ENCODE data around the gene HSPA12A.

Gene HSPA12A

DNA sequence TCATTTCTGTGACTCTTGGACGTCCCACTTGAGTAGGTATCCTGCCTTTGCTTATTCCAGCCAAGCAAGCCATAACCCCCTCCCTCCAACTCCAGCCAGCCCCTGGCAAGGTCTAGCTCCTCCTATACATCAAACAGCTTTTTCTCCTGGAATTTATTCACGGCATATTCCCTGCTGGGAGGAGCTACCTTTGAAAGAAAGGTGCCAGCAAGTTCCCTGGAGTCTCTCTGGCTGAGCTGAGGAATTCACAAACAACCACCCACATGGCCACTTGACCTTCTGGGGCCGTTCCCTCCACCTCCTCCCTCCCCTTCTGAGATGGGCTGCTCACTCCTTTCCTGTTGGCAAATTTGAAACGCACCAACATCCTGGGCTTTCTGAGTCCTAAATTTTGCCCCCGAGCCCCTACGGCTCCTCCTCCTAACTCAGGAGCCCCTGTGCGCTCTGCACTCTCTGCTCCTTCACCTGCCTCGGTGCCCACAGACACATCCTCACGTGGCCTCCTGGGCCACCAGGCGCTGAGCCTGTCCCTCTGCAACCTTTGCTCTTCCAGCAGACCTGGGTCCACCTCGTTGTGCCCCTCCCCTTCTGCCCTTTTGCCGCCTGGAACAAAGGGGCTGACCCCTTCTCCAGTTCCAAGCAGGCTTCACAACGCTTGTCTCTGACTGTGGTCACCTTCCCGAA lies 48.0 kb downstream of the HSPA12A start:
- no peak for DNase-seq (ENCODE audit: low read depth in 2 of 2, low spot score in 1 of 2)

DNA sequence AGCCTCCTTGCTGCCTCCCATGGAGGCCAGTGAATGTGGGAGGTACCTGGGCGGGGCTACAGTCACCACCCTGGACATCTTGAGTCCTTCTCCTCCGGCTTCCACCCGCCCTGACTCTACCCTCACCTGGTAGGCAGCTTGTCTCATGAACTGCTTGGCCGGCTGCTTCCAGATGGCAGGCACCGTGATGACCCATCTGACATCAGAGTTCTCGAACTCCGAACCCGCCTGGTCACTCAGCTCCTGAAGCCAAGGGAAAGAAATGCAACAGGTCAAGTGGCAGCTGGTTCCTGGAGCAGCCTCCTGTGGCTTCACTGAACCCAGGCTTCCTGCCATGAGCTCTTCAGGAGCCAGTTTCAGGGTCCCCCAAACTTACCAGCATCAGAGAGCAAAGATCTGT lies 50.1 kb downstream of the HSPA12A start:
- no peak for DNase-seq (ENCODE audit: low read depth in 2 of 2, low spot score in 1 of 2)

DNA sequence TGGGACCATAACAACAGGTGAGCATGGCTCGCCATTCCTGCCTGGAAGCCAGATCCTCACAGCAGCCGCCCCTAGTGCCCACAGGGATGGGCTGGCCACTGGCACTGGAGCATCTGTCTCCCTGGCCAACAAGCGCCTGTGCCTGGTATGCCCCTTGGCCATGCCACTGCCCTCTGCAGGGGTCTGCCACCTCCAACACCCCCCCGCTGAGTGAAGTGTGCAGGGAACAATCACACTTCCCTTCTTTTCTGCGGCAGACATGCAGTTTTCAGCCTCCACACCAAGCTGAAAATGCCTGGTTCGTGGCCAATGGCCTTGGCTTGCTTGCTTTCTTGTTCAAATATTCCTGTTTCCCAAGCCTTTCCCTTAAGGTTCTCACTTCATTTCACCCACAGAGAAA lies 50.7 kb downstream of the HSPA12A start:
- no peak for DNase-seq (ENCODE audit: low read depth in 2 of 2, low spot score in 1 of 2)

DNA sequence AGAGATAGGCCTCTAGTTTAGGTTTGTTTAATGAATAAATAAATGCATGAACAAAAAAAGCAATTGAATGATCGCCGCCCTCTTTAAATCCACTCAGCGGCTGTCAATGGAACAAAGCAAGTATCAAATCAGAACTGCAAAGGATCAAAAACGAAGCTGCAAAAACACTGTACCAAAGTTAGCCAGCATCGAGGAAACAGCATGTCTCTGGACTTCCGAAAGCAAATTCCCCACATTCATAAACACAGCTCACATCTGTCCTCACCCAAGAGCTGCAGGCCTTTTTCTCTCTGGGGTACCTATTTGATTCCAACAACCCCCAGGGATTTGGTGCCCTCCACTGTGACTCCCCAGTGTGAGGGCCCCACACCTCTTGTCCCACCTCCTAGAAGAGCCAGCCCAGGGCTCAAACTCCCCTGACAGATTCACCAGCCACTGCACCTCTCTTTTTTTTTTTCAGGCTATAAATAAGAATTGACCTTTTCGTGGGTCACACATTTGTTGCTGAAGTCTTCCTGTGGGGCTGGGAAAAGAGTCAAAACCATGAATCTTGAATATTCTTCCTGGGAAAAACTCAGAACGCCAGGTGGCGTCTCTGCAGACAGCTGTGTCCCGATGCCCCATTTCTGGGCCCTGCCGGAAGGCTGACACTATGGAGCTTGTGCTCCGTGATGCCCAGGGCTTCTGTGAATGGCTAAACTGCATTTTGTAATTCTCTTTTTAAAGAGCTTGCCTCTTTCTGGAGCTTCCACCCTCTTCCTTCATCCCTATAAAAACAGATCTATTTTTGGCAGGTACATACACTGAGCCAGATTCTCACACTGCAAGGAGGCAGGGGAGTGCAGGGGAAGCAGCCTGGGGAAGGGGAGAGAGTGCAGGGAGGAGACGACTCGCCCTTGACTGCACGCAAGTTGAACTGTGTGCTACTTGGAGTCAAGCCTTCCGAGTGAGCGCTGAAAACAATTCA lies 51.7 kb downstream of the HSPA12A start:
- DNase-seq (ENCODE audit: low read depth in 2 of 2, low spot score in 1 of 2) = no peak

DNA sequence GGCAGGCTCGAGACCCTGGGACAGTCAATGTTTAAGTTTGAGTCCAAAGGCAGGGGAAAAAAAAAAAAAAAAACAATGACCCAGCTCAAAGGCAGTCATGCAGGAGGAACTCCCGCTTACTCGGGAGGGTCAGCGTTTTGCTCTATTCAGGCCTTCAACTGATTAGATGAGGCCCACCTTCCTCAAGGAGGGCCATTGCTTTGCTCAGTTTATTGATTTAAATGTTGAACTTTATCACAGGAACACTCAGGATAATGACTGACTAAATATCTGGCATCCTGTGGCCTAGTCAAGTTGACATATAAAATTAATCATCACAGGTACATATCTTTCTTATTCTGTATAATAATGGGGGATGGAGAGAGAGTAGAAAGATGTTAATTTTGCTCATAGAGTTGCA lies 52.6 kb downstream of the HSPA12A start:
- DNase-seq (ENCODE audit: low read depth in 2 of 2, low spot score in 1 of 2) = no peak

DNA sequence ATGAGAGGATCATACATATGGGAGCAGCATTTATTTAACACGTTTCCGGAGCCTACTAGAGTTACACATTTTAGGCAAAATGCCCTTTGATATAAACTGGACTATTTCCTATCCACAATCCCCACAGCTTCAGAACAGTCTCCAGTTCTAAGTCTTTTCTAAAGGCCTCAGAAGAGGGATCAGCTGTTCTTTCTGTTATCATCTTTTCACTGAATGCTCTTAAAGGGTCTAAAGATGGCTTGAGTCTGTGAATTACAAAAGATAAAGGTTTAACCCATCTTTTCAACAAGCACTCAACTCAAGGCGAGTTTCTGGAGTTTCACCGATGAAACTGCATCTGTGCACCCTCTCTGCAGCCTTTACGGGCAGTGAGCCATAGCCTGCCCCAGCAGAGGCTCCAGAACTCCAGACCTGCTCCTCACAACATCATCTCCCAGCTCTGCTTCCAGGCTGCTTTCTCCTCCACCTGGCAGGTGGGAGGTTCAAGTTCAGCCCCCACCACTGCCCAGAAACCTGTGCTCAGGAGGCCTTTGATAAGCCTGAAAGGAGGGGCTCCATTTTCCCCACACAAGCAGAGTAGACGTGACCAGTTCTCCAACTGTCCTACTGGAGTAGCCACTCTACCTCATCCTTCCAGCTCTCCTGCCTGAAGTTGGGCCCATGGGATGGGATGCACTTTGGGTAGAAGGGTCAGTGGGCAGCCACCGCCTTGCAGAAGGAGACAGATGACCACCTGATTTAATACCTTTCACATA lies 53.4 kb downstream of the HSPA12A start:
- DNase-seq (ENCODE audit: low read depth in 2 of 2, low spot score in 1 of 2) = no peak

DNA sequence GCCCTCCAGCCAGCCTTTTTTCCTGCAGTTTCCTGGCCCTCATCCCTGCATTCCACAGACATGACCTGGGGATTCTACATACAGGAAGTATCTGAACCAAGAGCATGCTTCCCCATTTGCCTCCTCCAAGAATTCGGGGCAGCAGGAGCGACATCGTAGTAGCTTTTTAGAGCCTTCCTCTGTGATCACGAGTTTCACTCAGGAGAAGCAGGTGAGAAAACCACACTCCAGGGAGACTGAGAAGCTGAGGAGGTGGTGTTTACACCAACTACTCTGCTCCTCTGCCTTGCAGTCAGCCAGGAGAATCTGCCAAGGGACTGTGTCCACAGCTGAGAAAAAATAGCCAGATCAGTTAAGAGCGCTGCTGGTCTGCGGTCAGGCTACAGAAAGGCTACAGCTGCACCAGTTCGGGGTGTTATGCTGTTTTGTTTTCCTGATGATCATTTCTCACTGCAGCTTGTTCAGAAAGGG lies 54.1 kb downstream of the HSPA12A start:
- no peak for DNase-seq (ENCODE audit: low read depth in 2 of 2, low spot score in 1 of 2)

DNA sequence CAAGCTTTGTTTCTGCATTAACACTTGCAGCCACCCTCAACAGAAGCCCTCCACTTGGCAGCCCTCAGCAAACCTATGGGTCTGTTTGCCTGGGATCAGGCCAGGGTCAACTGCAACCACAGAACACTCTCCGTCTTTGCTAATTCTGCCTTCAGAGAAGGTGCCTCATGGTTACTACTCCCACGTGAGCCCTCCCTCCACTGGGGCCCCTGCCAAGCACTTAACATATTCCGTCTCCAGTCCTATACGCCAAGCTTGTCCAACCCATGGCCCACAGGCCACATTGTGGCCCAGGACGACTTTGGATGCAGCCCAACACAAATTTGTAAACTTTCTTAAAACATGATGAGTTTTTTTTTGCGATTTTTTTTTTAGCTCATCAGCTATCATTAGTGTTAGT lies 54.7 kb downstream of the HSPA12A start:
- DNase-seq (ENCODE audit: low read depth in 2 of 2, low spot score in 1 of 2) = no peak

DNA sequence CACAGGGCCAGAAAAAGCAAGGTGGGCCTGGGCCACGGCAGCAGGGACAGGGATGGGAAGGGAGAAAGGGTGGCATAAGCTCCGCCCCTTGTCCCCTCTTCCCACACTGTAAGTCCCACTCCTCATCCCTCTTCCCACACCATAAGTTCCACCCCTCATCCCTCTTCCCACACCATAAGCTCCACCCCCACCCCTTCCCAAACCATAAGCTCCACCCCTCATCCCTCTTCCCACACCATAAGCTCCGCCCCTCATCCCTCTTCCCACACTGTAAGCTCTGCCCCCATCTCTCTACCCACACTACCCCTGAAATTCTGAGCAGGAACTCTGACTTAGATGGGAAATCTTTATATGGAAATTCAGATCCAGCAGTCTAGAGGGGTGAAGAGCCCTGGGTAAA lies 55.7 kb downstream of the HSPA12A start:
- no peak for DNase-seq (ENCODE audit: low read depth in 2 of 2, low spot score in 1 of 2)

DNA sequence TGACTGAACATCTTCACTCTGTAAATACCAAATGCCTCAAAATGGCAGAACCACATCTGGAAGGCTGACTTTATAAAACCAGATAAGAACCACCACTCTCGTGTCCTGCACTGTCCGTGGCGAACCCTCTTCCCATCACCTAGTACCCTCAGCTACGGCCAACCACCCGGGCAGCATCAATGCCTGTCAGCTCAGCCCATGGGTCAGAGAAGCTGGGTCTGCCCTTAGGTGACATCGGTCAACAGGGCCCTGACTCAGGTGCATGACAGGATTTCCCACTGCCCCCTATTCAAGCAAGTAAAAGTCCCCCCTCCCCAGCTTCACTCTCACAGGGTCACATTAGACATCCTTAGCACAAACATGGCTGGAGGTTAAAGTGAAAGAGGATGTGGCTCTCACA lies 56.6 kb downstream of the HSPA12A start:
- no peak for DNase-seq (ENCODE audit: low read depth in 2 of 2, low spot score in 1 of 2)

DNA sequence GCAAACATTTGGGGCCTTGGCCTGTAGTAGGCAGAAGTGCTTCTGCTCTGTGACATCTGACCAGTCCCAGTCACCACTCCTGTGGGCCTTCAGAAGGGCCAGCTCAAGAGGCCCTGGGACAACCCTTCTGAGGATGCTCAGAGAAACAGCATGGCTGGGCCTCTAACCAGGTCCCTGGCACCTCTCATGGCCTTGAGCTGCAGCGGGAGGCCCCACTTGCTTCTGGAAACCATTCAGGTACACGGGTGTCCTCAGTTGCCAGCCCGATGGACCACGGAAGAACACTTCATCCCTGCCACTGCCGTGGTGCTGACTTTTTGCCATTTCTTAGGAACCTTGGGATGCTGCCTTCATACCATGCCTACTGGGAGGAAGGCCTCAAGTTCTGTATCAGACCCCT lies 57.6 kb downstream of the HSPA12A start:
- DNase-seq (ENCODE audit: low read depth in 2 of 2, low spot score in 1 of 2) = no peak

DNA sequence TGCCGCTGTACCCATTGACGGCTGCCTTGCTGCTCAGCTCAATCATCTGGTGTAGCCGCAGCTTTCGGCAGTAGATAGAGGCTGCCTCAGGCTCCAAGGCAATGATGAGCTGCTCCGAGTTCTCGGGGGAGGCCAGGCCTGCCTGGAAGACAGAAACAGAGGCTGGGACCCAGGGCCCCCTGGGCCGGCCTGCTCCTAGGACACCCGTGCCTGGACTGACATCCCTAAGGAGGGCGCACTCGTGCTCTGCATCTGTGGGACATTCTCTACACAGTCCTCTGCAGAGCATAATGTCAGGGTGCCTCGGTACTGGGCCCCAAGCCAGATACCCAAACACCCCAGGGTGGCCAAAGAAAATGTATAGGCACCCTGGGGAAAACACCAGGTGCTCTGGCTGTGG lies 58.5 kb downstream of the HSPA12A start:
- no peak for DNase-seq (ENCODE audit: low read depth in 2 of 2, low spot score in 1 of 2)

DNA sequence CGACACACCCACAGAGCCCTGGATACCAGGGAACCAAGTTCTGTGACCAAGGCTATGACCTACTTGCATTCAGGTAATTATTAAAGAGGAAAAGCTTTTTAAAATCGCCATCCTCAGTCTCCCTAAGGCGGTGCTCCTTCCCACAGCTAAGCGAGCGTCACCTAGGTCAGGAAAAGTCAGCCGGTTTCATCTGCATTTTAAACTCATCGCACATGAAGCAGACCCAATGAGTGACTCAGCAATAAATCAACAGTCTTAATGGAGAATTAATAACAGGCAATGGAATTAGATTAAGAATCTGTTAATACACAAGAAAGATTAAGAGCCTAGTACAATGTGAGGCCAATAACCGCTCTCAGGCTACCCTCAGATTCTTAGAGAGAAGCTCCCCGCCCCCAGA lies 59.2 kb downstream of the HSPA12A start:
- no peak for DNase-seq (ENCODE audit: low read depth in 2 of 2, low spot score in 1 of 2)

DNA sequence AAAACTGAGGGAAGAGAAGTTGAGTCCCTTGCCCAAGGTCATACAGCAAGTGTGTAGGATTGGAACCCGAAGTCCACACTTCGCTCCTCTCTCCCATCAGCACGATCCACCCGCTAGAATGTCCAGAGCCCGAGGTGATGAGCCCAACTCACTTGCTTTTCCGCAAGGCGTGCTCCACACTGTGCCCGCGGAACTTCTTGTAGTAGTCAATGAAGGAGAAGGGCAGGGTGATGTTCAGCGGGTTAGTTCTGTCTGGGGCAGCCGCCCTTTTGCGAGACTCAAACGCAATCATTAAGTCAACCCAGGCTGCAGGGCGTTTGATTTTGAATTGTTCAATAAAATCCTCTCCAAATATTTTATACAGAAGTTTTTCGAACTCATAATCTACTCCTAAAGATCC lies 63.0 kb downstream of the HSPA12A start:
- DNase-seq (ENCODE audit: low read depth in 2 of 2, low spot score in 1 of 2) = no peak

DNA sequence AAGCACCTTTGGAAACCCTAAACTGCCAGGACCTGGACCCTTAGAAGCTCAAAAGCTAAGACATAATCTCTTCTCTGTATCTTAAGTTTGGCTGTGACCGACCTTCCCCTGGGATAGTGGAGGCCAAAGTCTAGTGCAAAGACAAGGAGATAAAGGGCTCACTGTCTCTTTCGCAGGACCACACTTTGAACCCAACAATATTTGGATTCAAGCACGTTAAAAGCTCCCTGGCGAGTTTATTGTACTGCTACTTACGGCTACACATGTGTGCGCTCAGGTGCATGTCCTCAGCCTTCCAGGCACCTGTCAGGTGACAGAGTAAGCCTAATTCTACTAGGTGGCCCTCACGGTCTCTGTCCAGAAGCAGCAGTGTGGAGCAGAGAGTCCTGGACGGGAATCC lies 65.7 kb downstream of the HSPA12A start:
- DNase-seq (ENCODE audit: low read depth in 2 of 2, low spot score in 1 of 2) = no peak

DNA sequence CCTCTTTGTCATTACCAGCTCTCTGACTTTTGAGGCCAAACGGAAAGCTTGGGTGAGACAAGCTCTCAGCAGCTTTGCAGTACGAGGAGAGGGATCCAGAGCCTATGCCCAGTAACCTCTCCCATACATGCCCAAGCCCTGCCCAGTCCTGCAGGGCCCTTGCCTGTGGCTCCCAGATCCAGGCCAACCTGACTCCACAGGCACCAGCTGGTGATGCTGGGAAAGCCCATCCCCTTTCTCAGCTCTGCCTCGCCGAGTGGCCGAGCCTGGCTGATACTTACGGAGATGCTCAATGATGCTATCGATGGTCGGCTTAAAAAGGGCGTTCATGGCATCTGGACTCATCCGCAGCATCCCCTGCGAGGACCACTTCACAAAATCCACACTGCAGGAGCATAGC lies 66.2 kb downstream of the HSPA12A start:
- DNase-seq (ENCODE audit: low read depth in 2 of 2, low spot score in 1 of 2) = no peak

DNA sequence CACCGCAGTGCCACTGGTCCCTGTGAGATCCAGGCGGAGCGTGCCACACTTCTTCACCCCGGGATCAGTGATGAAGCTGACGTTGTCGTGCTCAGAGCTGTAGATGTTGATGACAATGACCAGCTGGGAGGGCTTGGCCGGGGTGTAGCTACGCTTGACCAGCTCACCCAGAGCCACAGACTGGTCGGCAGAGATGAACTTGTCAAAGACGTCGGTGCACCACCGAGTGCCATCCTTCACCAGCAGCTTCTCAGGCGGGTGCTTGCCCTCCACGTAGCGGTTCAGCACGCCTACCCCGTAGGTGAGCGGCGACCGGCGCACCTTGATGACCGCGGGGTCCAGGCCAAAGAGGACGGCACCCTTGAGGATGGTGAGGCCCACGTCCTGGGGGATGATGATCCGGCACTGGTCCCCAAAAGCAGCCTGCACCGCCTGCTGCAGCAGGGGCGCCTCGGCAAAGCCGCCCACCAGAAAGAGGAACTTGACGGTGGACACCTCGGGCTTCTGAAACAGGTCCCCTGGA lies 67.4 kb downstream of the HSPA12A start:
- DNase-seq (ENCODE audit: low read depth in 2 of 2, low spot score in 1 of 2) = no peak

DNA sequence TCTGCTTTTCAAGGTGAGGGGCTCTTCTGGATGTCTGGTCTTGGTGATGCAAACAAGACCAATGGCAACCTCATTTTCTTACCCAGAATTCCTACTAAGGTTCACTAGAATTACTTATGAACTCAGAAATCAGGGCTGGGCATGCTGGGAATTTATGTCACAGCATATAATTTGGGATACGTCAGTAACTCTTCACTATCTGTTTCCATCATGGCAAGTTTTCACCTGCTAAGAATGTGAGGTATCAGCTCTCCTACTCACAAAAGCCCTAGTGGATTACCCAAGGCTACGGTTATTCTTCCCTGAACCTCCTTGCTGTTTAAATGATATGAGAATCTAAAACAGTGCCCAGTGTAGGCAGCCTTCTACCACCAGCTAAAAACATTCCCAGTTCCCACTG lies 68.5 kb downstream of the HSPA12A start:
- DNase-seq (ENCODE audit: low read depth in 2 of 2, low spot score in 1 of 2) = no peak

DNA sequence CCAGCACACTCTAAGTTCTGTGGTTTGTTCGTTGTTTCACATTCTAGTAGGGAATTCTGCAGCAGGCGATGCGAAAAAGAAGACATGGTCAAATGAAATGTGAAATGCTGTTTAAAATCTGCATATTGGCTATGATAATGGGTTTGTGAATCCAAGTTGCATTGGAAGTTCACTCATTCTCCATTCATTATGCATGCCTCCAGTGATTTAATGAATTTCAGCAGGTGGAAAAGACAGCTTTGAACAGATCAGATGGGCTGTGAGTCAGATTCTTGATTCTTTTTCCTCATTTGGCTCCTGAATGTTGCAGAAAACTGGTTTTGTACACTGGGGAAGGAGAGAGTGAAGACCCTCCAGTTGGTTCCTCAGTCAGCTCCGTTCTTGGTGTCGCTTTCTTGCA lies 69.5 kb downstream of the HSPA12A start:
- no peak for DNase-seq (ENCODE audit: low read depth in 2 of 2, low spot score in 1 of 2)

DNA sequence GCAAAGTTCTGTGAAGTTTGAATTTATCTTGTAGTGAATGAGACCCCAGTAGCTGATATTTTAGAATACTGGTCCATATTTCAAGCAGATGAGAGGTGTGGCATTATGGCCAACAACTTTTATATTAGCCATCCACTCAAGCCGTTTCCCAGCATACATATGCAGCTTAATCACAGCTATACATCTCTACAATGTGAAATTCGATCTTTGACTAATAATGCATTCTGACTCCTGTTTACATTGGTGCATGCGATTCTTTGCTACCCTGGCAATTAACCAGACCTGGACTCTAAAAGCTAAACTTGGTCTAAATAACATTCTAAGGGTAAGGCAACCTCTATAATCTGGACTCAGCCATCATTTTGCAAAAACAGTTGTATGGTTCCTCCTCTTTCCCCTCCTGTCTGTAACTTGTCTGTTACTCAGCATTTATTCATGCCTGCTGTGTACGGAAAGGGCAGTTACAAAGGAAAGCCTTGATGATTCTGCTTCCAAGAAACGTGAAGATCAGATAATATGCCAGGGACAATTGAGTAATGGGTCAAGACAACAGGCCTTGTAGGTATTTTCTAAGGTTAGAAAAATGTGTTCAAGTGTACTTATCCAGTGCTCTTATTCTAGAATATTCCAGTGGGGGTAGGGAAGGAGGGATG lies 71.0 kb downstream of the HSPA12A start:
- DNase-seq (ENCODE audit: low read depth in 2 of 2, low spot score in 1 of 2) = no peak

DNA sequence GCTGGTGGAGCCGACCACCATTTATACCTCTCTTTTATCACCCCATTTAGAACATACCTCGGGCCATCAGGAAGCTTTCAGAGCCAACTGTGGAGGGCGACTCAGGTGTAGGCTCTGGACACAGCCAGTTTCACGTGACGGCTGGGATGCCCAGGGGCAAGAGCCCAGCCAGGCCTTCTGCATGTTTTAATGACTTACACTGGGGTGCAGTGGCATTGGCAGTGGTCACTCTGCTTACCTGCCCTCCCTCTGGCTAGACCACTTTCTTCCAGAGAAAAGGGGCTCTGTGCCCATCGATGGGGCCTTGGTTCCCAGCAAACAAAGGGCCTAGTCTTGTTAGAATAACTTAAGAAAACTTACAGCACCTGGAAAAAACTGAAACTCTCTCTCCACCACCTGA lies 71.7 kb downstream of the HSPA12A start:
- DNase-seq (ENCODE audit: low read depth in 2 of 2, low spot score in 1 of 2) = no peak
